ENCODE measurements around the gene UBL5. TPM values are rescaled to one million over a fixed set of nuclear protein-coding genes. Genes with fewer than 3 reads are reported as not detected.

UBL5 gene
- total RNA-seq, 1 experiment from 2014 or later = 302 TPM

DNA sequence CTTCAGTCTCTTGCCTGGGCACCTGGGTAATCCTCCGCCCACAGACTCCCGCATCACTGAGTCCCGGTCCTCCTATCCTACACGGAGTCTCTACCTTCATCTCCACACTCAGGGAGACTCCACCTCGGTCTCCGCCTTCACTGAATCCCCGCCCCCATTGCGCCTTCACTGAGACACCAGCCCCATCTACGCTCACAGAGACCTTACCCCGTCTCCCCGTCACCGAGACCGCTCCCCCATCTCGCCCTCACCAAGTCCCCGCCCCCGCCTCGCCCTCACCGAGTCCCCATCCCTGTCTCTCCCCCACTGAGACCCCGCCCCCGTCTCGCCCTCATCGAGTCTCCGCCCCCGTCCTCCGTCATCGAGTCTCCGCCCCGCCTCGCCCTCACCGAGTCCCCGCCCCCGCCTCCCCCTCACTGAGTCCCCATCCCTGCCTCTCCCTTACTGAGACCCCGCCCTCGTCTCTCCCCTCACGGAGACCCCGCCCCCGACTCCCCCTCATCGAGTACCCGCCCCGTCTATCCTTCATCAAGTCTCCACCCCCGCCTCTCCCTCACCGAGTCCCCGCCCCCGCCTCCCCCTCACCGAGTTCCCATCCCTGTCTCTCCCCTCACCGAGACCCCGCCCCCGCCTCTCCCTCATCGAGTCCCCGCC is 36.0 kb upstream of the UBL5 start:
- BruUV-seq (replicated peaks) = no TSS peak
- POLR2A ChIA-PET = interaction anchor here (0.6 to 1.9 kb wide), 5 partner anchors 23 to 1128 kb away, joined by 3 to 6 read pairs (median 4); partner anchors contain the start of gene ZNF846
- DNase-seq (ENCODE audit: unreplicated experiment) = peak; percentile 87
- intact Hi-C loops (cut with micrococcal nuclease) = loop anchor here (1.0 to 10.0 kb wide), 3 partner anchors 357 to 651 kb away; partner anchors contain the start of genes ZNF266 and ZNF317
- H3K27me3 Mint-ChIP-seq (ENCODE audit: insufficient read depth, unreplicated experiment) = no peaks in the 10 kb centered on the region
- CTCF ChIA-PET = interaction anchor here (0.6 to 2.5 kb wide), 6 partner anchors 23 to 208 kb away, joined by 3 to 23 read pairs (median 14); partner anchors contain the start of gene ZNF121
- peaks cover 10% of the 10 kb centered on the region for H3K4me1 Mint-ChIP-seq (ENCODE audit: insufficient read depth, unreplicated experiment)
- no peak for TF ChIP-seq CTCF (IDR thresholded peaks at IDR 0.05; ENCODE audit: unreplicated experiment)
- no peaks in the 10 kb centered on the region for H3K9me3 Mint-ChIP-seq (ENCODE audit: unreplicated experiment)
- peaks cover 7% of the 10 kb centered on the region for H3K36me3 Mint-ChIP-seq (ENCODE audit: insufficient read depth, unreplicated experiment)
- H3K4me3 Mint-ChIP-seq (ENCODE audit: unreplicated experiment) = peak overlapping the region; percentile 87
- peak overlapping the region; percentile 84 for H3K27ac Mint-ChIP-seq (ENCODE audit: low read depth, unreplicated experiment)

DNA sequence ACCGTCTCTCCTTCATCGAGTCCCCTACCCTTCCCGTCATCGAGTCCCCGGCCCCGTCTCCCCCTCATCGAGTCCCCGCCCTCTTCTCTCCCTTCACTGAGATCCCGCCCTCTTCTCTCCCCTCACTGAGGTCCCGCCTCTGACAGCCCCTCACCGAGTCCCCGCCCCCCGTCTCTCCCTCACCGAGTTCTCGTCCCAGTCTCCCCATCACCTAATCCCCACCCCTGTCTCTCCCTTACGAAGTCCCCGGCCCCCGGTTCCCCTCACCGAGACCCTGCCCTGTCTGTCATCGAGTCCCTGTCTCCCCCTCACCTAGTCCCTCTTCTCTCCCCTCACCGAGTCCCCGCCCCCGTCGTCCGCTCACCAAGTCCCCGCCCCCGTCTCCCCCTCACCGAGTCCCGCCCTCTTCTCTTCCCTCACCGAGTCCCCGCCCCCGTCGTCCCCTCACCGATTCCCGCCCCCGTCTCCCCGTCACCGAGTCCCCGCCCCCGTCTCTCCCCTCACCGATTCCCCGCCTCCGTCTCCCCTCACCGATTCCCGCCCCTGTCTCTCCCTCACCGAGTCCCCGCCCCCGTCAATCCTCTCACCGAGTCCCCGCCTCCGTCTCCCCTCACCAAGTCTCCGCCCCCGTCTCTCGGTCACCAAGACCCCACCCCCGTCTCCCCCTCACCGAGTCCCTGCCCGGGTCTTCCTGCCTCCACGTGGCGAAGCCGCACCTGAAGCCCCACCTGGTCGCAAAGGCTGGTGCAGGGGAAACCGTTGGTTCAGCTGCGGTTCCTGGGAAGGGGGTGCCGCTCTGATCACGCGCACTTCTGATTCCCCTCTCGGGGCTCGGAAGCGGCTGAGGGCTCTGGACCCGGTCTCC is 35.3 kb upstream of the UBL5 start:
- no peak for TF ChIP-seq CTCF (IDR thresholded peaks at IDR 0.05; ENCODE audit: unreplicated experiment)
- intact Hi-C loops (cut with micrococcal nuclease) = loop anchor here (1.0 to 10.0 kb wide), 3 partner anchors 358 to 652 kb away; partner anchors contain the start of genes ZNF266 and ZNF317
- peak overlapping the region; percentile 87 for H3K4me3 Mint-ChIP-seq (ENCODE audit: unreplicated experiment)
- peak overlapping the region; percentile 84 for H3K27ac Mint-ChIP-seq (ENCODE audit: low read depth, unreplicated experiment)
- no peaks in the 10 kb centered on the region for H3K9me3 Mint-ChIP-seq (ENCODE audit: unreplicated experiment)
- peaks cover 11% of the 10 kb centered on the region for H3K4me1 Mint-ChIP-seq (ENCODE audit: insufficient read depth, unreplicated experiment)
- H3K27me3 Mint-ChIP-seq (ENCODE audit: insufficient read depth, unreplicated experiment) = no peaks in the 10 kb centered on the region
- peak; percentile 76 for DNase-seq (ENCODE audit: unreplicated experiment)
- POLR2A ChIA-PET = interaction anchor here (0.6 kb wide), 1 partner anchor 26 kb away, joined by 5 read pairs; the partner anchor contains the start of gene FBXL12
- CTCF ChIA-PET = no interaction called here
- no TSS peak for BruUV-seq (replicated peaks)
- H3K36me3 Mint-ChIP-seq (ENCODE audit: insufficient read depth, unreplicated experiment) = peaks cover 7% of the 10 kb centered on the region

DNA sequence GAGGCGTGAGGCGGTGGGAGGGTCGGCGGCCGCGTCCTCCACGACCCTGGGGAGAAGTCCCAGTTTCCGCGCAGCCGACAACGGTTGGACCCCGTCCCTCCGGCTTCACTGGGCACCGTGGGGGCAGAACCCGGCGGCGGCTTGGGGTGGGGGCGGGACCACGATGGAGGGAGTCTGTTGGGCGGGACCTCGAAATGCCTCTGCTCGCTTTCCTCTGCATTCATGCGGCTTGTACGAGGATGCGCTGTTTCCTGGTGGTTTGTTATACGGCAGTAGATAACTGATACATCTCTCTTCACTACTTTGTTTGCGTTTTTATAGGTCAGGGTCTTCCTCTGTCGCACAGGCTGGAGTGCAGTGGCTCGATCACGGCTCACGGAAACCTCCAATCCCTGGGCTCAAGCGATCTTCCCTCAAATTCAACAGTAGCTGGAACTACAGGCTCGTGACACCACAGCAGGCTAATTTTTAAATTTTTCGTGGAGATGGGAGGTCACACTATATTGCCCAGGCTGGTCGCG is 34.6 kb upstream of the UBL5 start:
- CTCF ChIA-PET = interaction anchor here (0.7 to 1.3 kb wide), 3 partner anchors 31 to 588 kb away, joined by 3 to 6 read pairs (median 4); no protein-coding TSS in a partner anchor
- DNase-seq (ENCODE audit: unreplicated experiment) = no peak
- POLR2A ChIA-PET = interaction anchor here (0.5 to 1.2 kb wide), 4 partner anchors 24 to 208 kb away, joined by 3 to 5 read pairs (median 4); partner anchors contain the start of genes FBXL12 and ZNF121
- Mint-ChIP-seq H3K36me3 (ENCODE audit: insufficient read depth, unreplicated experiment) (peaks cover 7% of the 10 kb centered on the region), H3K27ac (ENCODE audit: low read depth, unreplicated experiment) (no peak overlapping the region), H3K4me3 (ENCODE audit: unreplicated experiment) (peak overlapping the region; percentile 87), H3K9me3 (ENCODE audit: unreplicated experiment) (no peaks in the 10 kb centered on the region), H3K4me1 (ENCODE audit: insufficient read depth, unreplicated experiment) (peaks cover 11% of the 10 kb centered on the region), H3K27me3 (ENCODE audit: insufficient read depth, unreplicated experiment) (no peaks in the 10 kb centered on the region)
- TF ChIP-seq CTCF (IDR thresholded peaks at IDR 0.05; ENCODE audit: unreplicated experiment) = no peak
- intact Hi-C loops (cut with micrococcal nuclease) = loop anchor here (5.0 to 10.0 kb wide), 2 partner anchors 358 to 481 kb away; partner anchors contain the start of gene ZNF266
- BruUV-seq (replicated peaks) = no TSS peak

All from MCF 10A (cell line).